GM18505 (cell line): Measurements from ENCODE around the gene SYT7.

Experiments used
- ATAC-seq: cut with Tn5 transposase; IDR thresholded peaks from one replicate; pipeline ENCODE4 v1.9.1; 2021; ENCODE audit not compliant: unreplicated experiment
- POLR2A ChIP-seq: IDR thresholded peaks from 4 replicates; pipeline ENCODE4 v1.6.1; 2011; ENCODE audit warnings: borderline replicate concordance; ENCODE audit not compliant: insufficient read depth, insufficient read length; ENCODE audit errors: extremely low read depth

The SYT7 gene

GRCh38 chr11:61509043-61510029 is 71.5 kb downstream of the SYT7 start:
- ATAC-seq, result peak; percentile 53
- no peak for TF ChIP-seq POLR2A

- TF ChIP-seq POLR2A, result no peak
- no peak for ATAC-seq
Measured at GRCh38 chr11:61507962-61508861, 72.7 kb downstream of the SYT7 start, which contains the start of gene LRRC10B. LRRC10B (plus strand) TSS chr11:61508749; CDS start chr11:61508999, 250 bp downstream.

- TF ChIP-seq POLR2A, result no peak
- no peak for ATAC-seq
Measured at GRCh38 chr11:61507012-61507768, 73.7 kb downstream of the SYT7 start.

- ATAC-seq, result no peak
Measured at GRCh38 chr11:61505640-61506155, 75.2 kb downstream of the SYT7 start.

GRCh38 chr11:61505106-61505505 is 75.8 kb downstream of the SYT7 start:
- no peak for ATAC-seq
- TF ChIP-seq POLR2A, result no peak

More at GRCh38 chr11:61505640-61506155, 75.2 kb downstream of the SYT7 start:
- TF ChIP-seq POLR2A, result no peak

- no peak for ATAC-seq
- TF ChIP-seq POLR2A, result no peak
Measured at GRCh38 chr11:61503135-61503770, 77.6 kb downstream of the SYT7 start.

- TF ChIP-seq POLR2A, result no peak
- no peak for ATAC-seq
Measured at GRCh38 chr11:61502522-61502921, 78.4 kb downstream of the SYT7 start.

- no peak for TF ChIP-seq POLR2A
- ATAC-seq, result no peak
Measured at GRCh38 chr11:61499816-61500491, 80.9 kb downstream of the SYT7 start.

GRCh38 chr11:61498767-61499341 is 82.0 kb downstream of the SYT7 start:
- ATAC-seq, result no peak
- TF ChIP-seq POLR2A, result no peak

GRCh38 chr11:61497876-61498275 is 83.0 kb downstream of the SYT7 start:
- no peak for TF ChIP-seq POLR2A
- no peak for ATAC-seq

GRCh38 chr11:61497473-61497872 is 83.4 kb downstream of the SYT7 start:
- TF ChIP-seq POLR2A, result no peak
- ATAC-seq, result no peak
